Dedifferentiated amniotic fluid mesenchymal stem cell (primary cell): Measurements from ENCODE around the gene TGM5.
A peak's percentile ranks its signal among the peaks of the same experiment; 100 is the strongest.

Source experiments
- DNase-seq: peaks from one replicate; pipeline ENCODE4 v3.0.0-alpha.2; 2016; ENCODE audit errors: extremely low spot score

TGM5 gene

DNA sequence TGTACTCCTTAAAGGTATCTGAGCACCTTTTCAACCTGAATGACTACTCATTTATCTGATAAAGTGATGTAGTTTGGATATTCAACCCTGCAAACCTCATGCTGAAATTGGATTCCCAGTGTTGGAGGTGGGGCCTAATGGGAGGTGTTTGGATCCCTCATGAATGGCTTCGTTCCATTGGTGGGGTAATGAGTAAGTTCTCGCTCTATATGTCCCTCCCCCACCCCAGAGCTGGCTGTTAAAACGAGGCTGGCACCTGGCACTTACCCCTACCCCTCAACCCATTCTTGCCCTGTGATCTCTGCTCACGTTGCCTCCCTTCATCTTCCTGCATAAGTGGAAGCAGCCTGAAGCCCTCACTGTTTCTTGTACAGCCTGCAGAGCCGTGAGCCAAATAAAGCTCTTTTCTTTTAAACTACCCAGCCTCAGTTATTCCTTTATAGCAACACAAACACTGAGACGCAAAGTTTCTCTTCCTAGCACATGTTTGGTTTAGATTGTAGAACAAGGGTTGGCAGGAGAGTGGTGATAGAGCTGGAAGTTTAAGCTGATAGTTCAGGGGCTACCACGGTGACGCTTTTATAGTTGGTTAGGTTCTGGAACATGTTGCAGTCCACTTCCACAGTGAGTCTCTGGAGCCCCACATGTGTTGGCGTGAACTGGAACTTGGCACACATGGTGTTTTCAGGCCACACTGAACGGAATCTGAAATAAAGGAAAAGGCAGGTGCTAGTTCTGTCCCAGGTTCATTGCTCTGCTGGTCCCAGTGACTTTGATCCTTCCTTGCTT is 69.8 kb downstream of the TGM5 start:
- no peak for DNase-seq

DNA sequence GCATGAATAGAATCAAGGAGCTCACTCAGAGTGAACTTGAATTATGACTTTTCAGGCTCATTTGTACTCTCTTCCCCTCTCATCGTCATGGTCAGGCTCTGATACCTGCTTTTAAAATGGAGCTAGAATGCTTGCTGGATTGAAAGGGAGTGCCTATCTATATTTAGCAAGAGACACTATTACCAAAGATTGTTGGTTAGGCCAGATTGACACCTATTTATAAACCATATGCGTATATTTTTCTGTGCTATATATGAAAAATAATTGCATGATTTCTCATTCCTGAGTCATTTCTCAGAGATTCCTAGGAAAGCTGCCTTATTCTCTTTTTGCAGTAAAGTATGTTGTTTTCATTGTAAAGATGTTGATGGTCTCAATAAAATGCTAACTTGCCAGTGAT is 71.9 kb downstream of the TGM5 start:
- DNase-seq: no peak

DNA sequence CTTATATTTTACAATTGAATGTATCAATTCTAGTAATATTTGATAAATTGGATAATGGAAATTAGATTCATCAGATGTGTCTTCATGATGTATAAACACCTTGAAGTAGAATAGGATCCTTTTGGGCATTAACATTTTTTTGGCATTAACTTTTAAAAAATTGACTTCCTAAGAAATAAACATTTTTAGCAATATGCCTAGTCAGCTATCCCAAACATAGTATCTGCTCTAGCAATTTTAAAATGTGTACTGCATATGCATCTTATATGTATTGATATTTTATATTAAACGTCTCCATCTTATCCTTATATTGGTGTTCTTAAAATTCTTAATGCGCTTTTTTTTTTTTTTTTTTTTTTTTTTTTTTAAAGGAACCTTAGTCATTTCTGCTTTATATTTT is 73.0 kb downstream of the TGM5 start:
- DNase-seq: no peak

DNA sequence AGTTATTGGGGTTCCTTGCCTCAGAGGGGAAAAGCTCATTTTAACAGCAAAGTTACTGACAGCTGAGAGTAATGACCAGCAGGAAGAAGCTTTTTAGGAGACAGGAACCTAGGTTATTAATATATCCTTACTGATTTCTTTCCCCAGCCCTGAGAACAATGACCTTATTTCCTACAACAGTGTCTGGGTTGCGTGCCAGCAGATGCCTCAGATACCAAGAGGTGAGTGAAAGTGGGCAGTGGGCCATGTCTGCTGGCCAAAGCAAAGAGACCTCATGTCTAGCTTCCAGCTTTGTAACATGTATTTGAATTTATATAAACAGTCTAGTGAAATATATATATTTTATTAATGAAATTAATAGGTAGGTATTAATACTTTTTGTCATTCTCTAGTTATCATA is 76.5 kb downstream of the TGM5 start:
- no peak for DNase-seq

DNA sequence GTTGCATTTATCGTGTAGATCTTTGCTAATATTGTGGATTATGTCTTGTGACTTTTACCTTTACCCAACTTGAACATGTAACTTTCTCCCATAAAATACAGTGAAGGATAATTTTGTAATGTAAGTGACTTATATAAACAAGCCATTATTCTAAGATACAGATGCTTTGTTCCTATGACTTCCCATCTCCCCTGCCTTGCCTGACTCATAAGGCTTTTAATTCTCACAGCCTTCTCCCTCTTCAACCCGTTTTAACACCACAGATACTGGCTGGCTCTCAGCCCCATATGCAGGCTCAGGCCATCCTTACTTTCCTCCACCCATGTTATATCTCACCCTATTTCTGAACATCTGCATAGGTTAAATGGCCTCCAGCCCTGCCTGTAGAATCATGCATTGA is 77.4 kb downstream of the TGM5 start:
- no peak for DNase-seq

- peak; percentile 67 for DNase-seq
These were observed 79.1 kb downstream of the TGM5 start for GRCh38 chr15:43187544-43188155.

GRCh38 chr15:43186003-43186353 is 80.8 kb downstream of the TGM5 start:
- no peak for DNase-seq

GRCh38 chr15:43185157-43186002 is 81.3 kb downstream of the TGM5 start, which contains the start of gene CCNDBP1:
CCNDBP1 (plus strand) TSS chr15:43185403; CDS start chr15:43185499, 96 bp downstream.
- DNase-seq: peak; percentile 59

DNA sequence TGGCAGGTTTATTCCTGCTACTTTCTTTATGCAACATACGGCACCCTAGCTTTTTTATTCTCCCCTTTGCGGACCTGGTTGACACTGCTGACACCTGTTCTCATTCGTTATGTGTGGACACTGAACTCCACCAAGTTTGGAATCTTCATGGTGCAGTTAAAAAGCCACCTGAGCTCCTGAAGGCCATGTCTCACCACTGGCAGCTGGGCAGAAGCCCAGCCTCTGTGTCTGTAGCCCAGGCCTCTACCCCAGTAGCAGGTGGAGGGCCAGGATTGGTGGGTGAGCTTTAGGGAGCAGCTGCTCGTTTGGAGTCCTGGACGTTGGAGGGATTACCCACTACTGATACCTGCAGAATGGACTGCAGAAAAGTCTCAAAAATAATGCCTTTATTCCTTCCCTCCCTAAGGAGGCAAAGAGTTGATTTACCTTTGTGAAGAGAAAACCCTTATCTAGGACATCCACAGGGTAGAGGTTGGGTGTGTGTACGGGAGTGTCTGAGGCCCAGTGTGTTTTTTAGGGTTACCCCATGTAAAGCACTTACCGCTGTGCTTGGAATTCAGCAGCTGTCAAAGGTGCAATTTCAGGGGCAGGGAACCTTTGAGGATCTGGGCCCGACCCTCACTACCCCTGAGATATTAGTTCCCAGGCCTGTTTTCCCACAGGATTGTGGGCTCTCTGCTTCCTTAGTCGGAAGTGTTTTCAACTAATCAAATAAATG is 82.2 kb downstream of the TGM5 start:
- no peak for DNase-seq

- no peak for DNase-seq
These were observed 83.5 kb downstream of the TGM5 start for GRCh38 chr15:43183270-43183669.
